ENCODE data around the gene MARVELD1. TPM values are rescaled to one million over a fixed set of nuclear protein-coding genes. Genes with fewer than 3 reads are reported as not detected.
"Not testable (repeated sequence)": the region's sequence is repeated elsewhere in the genome, so short reads cannot be mapped to it uniquely, and the experiment has no call there.

Gene MARVELD1
- total RNA-seq, 1 donor from 2014 or later: 6.4 TPM

DNA sequence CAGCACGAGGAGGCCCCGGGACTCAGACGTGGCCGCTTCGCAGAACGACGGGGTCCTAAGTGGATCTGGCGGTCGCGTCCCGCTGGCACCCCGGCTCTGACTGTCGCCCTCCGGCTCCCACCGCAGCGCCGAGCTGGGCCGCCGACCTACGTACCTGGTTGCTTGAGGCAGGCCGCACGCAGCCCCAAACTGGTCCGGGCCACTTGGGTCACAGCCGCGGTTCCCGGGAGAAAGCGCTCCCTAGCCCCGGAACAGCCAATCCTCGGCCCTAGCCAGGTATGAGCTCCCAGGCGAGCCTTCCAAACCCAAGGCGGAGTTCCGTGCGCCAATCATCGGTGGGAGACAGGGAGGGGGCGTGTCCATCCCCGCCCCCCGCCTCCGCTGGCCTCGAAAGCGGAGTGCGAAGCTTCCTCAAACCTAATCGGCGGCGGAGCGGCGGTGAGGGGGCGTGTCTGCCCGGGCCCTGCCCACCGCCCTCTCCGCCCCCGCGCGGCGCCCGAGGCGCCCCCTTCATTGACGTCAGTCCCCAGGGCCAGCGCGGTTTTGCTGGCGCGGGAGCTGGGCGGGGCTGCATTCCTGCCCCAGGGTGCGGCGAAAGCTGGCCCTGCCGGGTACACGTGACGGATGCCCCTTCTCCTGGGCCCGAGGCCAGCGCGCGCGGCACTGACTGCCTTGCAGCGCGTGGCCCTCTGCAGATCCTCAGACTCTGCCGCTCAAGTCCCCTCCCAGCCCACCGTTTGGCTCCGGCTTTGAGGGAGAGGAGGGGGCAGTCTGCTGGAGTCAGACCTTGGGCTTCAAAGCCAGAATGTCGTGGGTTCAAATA is 26.4 kb upstream of the MARVELD1 start, which contains the start of gene AVPI1:
TSS of gene AVPI1 (minus strand) at position 280 of the 823 bp plus-strand sequence. CDS start 7,336 bp downstream, outside the sequence.
- TF ChIP-seq, protein P1, sequence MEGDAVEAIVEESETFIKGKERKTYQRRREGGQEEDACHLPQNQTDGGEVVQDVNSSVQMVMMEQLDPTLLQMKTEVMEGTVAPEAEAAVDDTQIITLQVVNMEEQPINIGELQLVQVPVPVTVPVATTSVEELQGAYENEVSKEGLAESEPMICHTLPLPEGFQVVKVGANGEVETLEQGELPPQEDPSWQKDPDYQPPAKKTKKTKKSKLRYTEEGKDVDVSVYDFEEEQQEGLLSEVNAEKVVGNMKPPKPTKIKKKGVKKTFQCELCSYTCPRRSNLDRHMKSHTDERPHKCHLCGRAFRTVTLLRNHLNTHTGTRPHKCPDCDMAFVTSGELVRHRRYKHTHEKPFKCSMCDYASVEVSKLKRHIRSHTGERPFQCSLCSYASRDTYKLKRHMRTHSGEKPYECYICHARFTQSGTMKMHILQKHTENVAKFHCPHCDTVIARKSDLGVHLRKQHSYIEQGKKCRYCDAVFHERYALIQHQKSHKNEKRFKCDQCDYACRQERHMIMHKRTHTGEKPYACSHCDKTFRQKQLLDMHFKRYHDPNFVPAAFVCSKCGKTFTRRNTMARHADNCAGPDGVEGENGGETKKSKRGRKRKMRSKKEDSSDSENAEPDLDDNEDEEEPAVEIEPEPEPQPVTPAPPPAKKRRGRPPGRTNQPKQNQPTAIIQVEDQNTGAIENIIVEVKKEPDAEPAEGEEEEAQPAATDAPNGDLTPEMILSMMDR (IDR thresholded peaks at IDR 0.05; ENCODE audit: borderline replicate concordance): no peak
- no peaks in the 10 kb centered on the region for H3K9me3 ChIP-seq (replicated peaks)
- intact Hi-C loops (cut with micrococcal nuclease): loop anchor here (10.0 kb wide), 1 partner anchor 48 kb away; the partner anchor contains the start of gene ZFYVE27
- peaks cover 60% of the 10 kb centered on the region for H3K4me1 ChIP-seq
- peak within 1 kb of the TSS; percentile 87 for H3K4me3 ChIP-seq
- no peaks in the 10 kb centered on the region for H3K36me3 ChIP-seq
- no peaks in the 10 kb centered on the region for H3K27me3 ChIP-seq (ENCODE audit: low read depth)
- peak; percentile 97 for DNase-seq
- H3K27ac ChIP-seq (replicated peaks): peak within 1 kb of the TSS; percentile 91

DNA sequence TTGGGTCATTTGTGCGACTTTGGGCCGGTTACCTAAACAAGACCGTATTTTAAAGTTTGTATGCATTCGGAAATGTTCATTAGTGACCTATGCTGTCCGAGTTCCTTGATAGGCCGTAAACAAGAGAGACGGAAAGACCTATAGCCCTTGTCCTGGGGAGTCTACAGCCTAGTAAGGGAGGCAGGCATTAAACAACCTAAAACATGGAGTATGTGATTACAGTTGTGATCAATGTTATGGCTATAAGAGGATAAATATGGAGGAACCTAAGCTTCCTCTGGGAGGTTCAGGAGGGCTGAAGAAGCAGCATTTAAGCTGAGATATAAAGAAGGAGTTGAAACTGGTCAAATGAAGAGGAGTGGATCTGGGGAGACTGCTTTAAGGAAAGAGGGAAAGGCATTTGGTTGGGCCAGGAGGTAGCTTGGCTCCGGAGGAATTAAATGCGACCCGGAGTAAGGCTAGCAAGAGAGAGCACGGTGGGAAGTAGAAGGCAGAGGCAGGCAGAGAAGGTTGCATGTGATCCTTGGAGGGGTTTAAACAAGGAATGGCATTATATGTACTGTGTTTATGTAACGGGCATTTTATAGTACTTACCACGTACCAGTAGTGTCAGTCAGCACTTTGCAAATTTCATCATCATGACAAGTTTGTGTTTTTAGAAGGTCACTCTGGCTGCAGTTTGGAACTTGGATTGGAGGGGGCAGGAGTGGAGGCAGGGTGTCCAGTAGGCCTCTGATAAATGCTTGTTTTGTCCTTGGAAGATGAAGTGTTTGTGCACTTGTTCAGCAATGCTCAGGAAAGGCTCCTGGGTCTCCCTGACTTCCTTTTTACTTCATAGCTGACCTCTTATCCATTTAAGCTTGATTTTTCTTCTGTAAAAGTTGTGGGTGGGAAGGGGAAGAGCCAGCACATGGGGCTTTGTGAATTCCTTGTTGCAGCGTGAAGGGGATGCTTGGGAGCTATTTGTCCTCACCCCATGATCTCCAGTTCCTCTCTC is 25.4 kb upstream of the MARVELD1 start:
- peak overlapping the region; percentile 91 for H3K27ac ChIP-seq (replicated peaks)
- intact Hi-C loops (cut with micrococcal nuclease): loop anchor here (10.0 kb wide), 1 partner anchor 47 kb away; the partner anchor contains the start of gene ZFYVE27
- peaks cover 54% of the 10 kb centered on the region for H3K4me1 ChIP-seq
- TF ChIP-seq, protein P1 (IDR thresholded peaks at IDR 0.05; ENCODE audit: borderline replicate concordance): no peak
- no peak for DNase-seq
- H3K27me3 ChIP-seq (ENCODE audit: low read depth): no peaks in the 10 kb centered on the region
- H3K36me3 ChIP-seq: no peaks in the 10 kb centered on the region
- peaks cover 4% of the 10 kb centered on the region for H3K9me3 ChIP-seq (replicated peaks)
- peak overlapping the region; percentile 87 for H3K4me3 ChIP-seq

DNA sequence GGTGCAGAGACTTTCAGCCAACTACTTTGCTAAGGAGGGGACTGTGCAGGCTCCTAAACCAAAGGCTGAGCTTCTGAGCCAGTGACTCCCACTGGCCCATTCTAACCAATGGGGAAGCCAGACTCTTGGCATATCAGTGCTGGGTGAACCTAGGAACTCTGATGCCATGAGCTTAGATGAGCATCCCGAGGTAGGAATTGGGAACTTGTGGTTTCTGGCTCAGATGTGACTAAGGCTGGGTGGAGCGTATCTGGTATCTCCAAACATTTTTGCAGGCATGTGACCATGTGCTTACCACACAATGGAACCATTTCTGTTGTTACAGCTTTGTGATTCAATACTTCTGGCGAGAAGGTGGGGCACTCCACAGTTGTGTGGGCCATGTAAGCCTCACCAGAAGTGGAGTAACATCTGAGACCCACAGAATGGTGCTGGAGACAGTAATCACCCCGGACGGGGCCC is 23.9 kb upstream of the MARVELD1 start:
- no peak for DNase-seq
- intact Hi-C loops (cut with micrococcal nuclease): loop anchor here (10.0 kb wide), 1 partner anchor 45 kb away; the partner anchor contains the start of gene ZFYVE27
- peaks cover 12% of the 10 kb centered on the region for H3K9me3 ChIP-seq (replicated peaks)
- TF ChIP-seq, protein P1 (IDR thresholded peaks at IDR 0.05; ENCODE audit: borderline replicate concordance): no peak
- peak overlapping the region; percentile 91 for H3K27ac ChIP-seq (replicated peaks)
- no peaks in the 10 kb centered on the region for H3K27me3 ChIP-seq (ENCODE audit: low read depth)
- no peak overlapping the region for H3K4me3 ChIP-seq
- H3K36me3 ChIP-seq: no peaks in the 10 kb centered on the region
- peaks cover 39% of the 10 kb centered on the region for H3K4me1 ChIP-seq

DNA sequence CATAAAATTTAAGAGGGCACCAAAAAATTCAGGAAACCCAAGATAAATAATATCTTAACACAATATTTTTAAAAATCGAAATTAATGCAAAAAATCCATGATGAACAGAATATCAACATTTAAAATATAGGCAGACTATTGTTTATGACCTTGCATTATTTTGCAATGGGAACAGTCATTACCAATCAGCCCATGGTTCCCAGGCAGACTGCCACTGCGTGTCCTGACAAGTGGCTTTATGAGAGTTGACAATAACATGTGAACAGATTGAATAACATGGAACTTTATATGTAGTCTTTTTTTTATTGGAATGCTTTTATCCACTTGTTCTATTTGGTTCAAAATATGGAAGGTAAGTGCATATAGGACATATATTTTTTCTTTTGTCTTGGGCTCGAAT is 23.4 kb upstream of the MARVELD1 start:
- H3K9me3 ChIP-seq (replicated peaks): peaks cover 12% of the 10 kb centered on the region
- H3K4me1 ChIP-seq: peaks cover 33% of the 10 kb centered on the region
- TF ChIP-seq, protein P1 (IDR thresholded peaks at IDR 0.05; ENCODE audit: borderline replicate concordance): no peak
- DNase-seq: no peak
- no peaks in the 10 kb centered on the region for H3K27me3 ChIP-seq (ENCODE audit: low read depth)
- intact Hi-C loops (cut with micrococcal nuclease): no loop called here
- H3K36me3 ChIP-seq: no peaks in the 10 kb centered on the region
- no peak overlapping the region for H3K4me3 ChIP-seq
- H3K27ac ChIP-seq (replicated peaks): no peak overlapping the region

DNA sequence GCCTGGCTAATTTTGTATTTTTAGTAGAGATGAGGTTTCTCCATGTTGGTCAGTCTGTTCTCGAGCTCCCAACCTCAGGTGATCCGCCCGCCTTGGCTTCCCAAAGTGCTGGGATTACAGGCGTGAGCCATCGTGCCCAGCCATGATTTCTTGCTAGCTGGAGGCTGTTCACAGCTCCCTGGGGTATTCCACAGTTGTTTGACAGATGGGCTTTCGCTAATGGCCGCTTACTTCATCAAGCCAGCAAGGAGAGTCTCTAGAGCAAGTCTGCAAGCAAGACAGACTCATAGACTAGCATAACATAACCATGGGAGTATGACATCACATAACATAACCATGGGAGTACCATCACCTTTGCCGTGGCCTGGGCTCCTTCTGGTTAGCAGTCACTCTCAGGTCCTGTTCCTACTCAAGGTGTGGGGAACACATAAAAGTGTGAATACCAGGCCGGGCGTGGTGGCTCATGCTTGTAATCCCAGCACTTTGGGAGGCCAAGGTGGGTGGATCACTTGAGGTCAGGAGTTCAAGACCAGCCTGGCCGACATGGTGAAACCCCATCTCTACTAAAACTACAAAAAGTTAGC is 15.4 kb upstream of the MARVELD1 start:
- H3K36me3 ChIP-seq; H3K27me3 ChIP-seq (ENCODE audit: low read depth); H3K4me3 ChIP-seq; H3K4me1 ChIP-seq; intact Hi-C loops (cut with micrococcal nuclease); H3K9me3 ChIP-seq (replicated peaks); H3K27ac ChIP-seq (replicated peaks); DNase-seq: not testable (repeated sequence)
